ENCODE data around the gene ZNF689.

Gene ZNF689

DNA sequence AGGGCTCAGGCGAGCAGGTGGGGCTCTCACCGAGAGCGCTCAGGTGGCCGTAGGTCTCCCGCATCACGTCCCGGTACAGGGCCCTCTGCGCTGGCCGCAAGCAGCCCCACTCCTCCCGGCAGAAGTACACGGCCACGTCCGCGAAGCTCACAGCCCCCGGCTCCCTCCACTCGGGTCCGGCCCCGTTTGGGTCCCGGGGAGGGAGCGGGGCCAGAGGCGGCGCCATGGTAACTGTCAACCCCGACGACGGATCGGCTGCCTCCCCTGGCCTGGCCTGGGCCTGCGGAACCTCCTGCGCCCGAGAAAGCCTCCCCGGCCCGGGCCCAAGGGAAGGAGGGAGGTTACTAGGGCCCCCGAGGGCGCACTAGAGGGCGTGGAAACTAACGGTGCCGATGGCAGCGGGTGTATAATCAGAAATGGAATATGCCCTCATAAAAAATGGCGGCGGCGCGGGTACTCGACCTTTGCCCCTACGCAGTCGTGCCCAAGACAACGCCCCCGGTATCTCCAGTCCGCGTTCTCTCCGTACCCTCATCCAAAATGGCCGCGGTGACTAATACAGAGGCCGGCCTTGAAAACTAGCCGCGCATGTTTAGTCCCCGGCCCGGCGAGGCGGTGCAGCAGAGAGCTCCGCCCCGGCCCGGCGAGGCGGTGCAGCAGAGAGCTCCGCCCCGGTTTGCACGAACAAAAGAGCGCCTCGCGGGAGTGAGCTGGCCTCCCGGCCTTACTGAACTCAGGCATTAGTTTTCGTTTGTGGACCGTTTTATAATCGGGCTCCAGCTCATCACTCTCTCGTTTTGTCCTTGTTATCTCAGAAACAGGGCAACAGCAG lies 52.0 kb downstream of the ZNF689 start, which contains the start of gene ZNF764:
TSS of gene ZNF764 (minus strand) at position 418 of the 832 bp plus-strand sequence. CDS start at position 226, 192 bp downstream.
- DNase-seq (ENCODE audit: low read depth, low spot score), result peak; percentile 81
- peak within 1 kb of the TSS; percentile 98 for H3K4me3 ChIP-seq
- peaks cover 8% of the 10 kb centered on the region; the same call in 1 of the 2 replicates for H3K36me3 ChIP-seq (ENCODE audit: insufficient read depth, low read length)
- peak within 1 kb of the TSS; percentile 95 for H3K9ac ChIP-seq (ENCODE audit: insufficient read length)
- H3K9me3 ChIP-seq (ENCODE audit: low read depth, low read length), result no peaks in the 10 kb centered on the region
- peak within 1 kb of the TSS; percentile 82 for H3K27ac ChIP-seq
- TF ChIP-seq POLR2AphosphoS5 (IDR thresholded peaks at IDR 0.05; ENCODE audit: borderline replicate concordance, low read depth, low read length), result peak; percentile 77; the same call in 1 of the 2 replicates
- no peak for TF ChIP-seq EZH2 (IDR thresholded peaks at IDR 0.05)

DNA sequence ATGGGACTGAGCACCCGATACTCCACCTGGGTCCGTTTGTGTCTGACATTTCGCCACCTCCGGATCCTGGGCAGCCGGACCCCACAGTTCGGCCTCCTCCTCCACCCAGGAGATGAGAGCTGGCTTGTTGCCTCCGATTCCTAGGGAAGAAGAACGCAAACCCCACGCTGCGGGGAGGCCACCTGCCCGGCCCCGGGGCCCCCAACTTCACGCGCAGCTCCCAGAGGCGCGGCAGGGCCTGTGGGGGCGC lies 52.6 kb downstream of the ZNF689 start:
- Histone ChIP-seq H3K36me3 (ENCODE audit: insufficient read depth, low read length) (peaks cover 8% of the 10 kb centered on the region; the same call in 1 of the 2 replicates), H3K27ac (peak overlapping the region; percentile 82), H3K4me3 (peak overlapping the region; percentile 98), H3K9me3 (ENCODE audit: low read depth, low read length) (no peaks in the 10 kb centered on the region), H3K9ac (ENCODE audit: insufficient read length) (peak overlapping the region; percentile 95)
- TF ChIP-seq POLR2AphosphoS5 (IDR thresholded peaks at IDR 0.05; ENCODE audit: borderline replicate concordance, low read depth, low read length), result no peak
- TF ChIP-seq EZH2 (IDR thresholded peaks at IDR 0.05), result no peak
- TF ChIP-seq FOXP2 (optimal IDR thresholded peaks at IDR 0.05; ENCODE audit: control extremely low read depth, extremely low read length, insufficient read depth), result no peak
- no peak for DNase-seq (ENCODE audit: low read depth, low spot score)

DNA sequence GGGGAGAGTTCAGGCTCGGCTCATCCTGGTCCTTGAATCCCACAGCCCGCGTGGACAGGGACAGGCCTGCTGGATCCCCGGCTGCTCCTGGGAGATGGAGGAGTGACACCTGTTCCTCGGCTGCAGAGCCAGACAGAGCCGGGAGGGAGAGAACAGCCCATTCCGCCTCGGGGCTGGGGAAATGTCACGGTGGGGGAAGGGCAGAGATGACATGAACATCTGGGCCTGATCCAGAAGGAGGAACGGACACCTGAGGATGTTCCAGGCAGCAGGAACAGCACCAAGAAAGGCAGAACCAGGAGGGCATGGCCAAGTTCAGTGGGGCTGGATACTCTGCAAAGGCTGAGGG lies 54.1 kb downstream of the ZNF689 start:
- Histone ChIP-seq H3K36me3 (ENCODE audit: insufficient read depth, low read length) (peaks cover 8% of the 10 kb centered on the region; the same call in 1 of the 2 replicates), H3K4me3 (no peak overlapping the region), H3K9me3 (ENCODE audit: low read depth, low read length) (no peaks in the 10 kb centered on the region), H3K27ac (no peak overlapping the region), H3K9ac (ENCODE audit: insufficient read length) (no peak overlapping the region)
- no peak for DNase-seq (ENCODE audit: low read depth, low spot score)
- no peak for TF ChIP-seq FOXP2 (optimal IDR thresholded peaks at IDR 0.05; ENCODE audit: control extremely low read depth, extremely low read length, insufficient read depth)
- no peak for TF ChIP-seq POLR2AphosphoS5 (IDR thresholded peaks at IDR 0.05; ENCODE audit: borderline replicate concordance, low read depth, low read length)
- no peak for TF ChIP-seq EZH2 (IDR thresholded peaks at IDR 0.05)

DNA sequence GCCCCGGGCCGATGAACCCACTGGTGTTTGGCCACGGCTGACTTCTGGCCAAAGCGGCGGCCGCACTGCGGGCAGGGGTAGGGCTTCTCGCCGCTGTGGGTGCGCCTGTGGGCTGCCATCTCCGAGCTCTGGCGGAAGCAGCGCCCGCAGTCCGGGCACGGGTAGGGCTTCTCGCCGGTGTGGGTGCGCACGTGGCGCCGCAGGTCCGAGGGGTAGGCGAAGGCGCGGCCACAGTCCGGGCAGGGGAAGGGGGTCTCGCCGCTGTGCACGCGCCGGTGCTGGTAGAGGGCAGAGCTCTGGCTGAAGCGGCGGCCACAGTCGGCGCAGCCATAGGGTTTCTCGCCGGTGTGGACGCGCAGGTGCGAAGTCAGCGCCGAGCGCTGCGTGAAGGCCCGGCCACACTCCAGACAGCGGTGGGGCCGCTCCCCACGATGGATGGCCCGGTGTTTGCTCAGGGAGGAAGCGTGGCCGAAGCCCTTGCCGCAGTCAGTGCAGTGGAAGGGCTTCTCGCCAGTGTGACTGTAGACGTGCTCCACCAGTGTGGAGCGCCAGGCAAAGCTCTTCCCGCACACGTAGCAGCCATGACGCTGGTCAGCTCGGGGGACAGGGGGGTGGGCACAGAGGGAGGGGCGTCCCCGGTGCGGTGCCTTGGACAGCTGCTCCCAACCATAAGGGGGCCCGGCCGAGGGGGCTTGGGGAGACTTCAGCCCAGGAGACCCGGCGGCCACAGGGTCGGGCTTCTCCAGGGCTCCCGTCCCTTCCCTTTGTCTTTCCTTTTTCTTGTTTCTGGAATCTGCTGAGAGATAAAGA lies 54.7 kb downstream of the ZNF689 start:
- Histone ChIP-seq H3K9me3 (ENCODE audit: low read depth, low read length) (no peaks in the 10 kb centered on the region), H3K9ac (ENCODE audit: insufficient read length) (no peak overlapping the region), H3K27ac (no peak overlapping the region), H3K4me3 (no peak overlapping the region), H3K36me3 (ENCODE audit: insufficient read depth, low read length) (peaks cover 8% of the 10 kb centered on the region; the same call in 1 of the 2 replicates)
- no peak for TF ChIP-seq POLR2AphosphoS5 (IDR thresholded peaks at IDR 0.05; ENCODE audit: borderline replicate concordance, low read depth, low read length)
- TF ChIP-seq FOXP2 (optimal IDR thresholded peaks at IDR 0.05; ENCODE audit: control extremely low read depth, extremely low read length, insufficient read depth), result no peak
- TF ChIP-seq EZH2 (IDR thresholded peaks at IDR 0.05), result no peak
- DNase-seq (ENCODE audit: low read depth, low spot score), result no peak

DNA sequence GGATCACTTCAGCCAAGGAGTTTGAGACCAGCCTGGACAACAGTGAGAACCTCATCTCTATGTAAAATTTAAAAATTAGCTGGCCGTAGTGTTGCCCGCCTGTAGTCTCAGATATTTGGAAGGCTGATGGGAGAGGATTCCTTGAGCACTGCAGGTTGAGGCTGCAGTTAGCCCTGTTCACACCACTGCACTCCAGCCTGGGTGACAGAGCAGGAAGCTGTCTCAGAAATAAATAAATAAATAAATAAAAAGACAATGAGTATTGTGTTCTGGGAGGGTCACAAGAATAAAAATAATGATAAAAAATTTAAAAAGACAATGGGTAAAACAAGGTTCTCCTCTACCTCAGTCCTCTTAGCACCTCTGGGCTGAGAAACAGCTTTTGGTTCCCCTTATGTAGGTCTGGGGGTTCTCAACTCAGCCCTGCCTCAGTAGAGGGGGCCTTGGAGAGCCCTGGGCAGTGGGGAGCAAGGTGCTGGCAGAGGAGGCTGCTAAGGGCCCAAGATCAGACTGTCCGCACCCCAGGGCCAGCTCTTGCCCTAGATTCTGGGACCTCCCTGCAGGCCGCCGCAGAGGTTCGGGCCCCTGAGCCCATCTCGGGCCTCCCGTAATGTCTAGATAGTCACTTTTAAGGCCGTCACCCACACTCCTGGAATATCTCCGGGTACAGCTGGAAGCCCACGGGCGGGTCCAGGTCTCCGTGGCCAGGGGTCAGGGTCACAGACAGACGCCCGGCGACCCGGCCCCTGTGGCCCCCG lies 55.5 kb downstream of the ZNF689 start:
- TF ChIP-seq POLR2AphosphoS5 (IDR thresholded peaks at IDR 0.05; ENCODE audit: borderline replicate concordance, low read depth, low read length), result no peak
- no peak for TF ChIP-seq FOXP2 (optimal IDR thresholded peaks at IDR 0.05; ENCODE audit: control extremely low read depth, extremely low read length, insufficient read depth)
- TF ChIP-seq EZH2 (IDR thresholded peaks at IDR 0.05), result no peak
- no peak overlapping the region for H3K27ac ChIP-seq
- H3K9me3 ChIP-seq (ENCODE audit: low read depth, low read length), result no peaks in the 10 kb centered on the region
- H3K9ac ChIP-seq (ENCODE audit: insufficient read length), result no peak overlapping the region
- no peak overlapping the region for H3K4me3 ChIP-seq
- DNase-seq (ENCODE audit: low read depth, low spot score), result no peak
- peaks cover 8% of the 10 kb centered on the region; the same call in 1 of the 2 replicates for H3K36me3 ChIP-seq (ENCODE audit: insufficient read depth, low read length)

DNA sequence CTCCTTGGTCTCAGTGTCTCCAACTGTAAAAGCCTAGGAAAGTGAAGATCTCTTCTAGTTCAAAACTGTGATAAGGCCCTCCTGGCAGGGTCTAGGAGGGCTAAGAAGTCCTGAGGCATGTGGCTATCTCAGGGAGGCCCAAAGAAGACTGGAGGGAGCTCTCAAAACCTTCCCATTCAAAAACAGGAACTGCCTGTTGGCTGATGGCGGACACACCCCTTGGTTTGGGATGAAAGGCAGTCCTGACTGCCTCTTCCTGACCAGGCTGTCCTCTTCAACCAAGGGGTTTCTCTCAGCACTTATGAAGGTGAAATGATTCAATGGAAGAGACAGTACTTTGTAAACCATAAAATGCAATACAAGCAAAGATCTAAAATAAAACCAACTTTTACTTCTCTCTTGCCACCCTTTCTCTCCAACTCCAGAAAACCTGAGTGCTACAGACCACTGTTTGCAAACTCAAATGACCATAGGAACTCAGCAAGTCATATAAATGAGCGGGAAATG lies 56.7 kb downstream of the ZNF689 start:
- Histone ChIP-seq H3K27ac (no peak overlapping the region), H3K9ac (ENCODE audit: insufficient read length) (no peak overlapping the region), H3K9me3 (ENCODE audit: low read depth, low read length) (no peaks in the 10 kb centered on the region), H3K4me3 (no peak overlapping the region), H3K36me3 (ENCODE audit: insufficient read depth, low read length) (peaks cover 8% of the 10 kb centered on the region; the same call in 1 of the 2 replicates)
- TF ChIP-seq POLR2AphosphoS5 (IDR thresholded peaks at IDR 0.05; ENCODE audit: borderline replicate concordance, low read depth, low read length) (no peak), EZH2 (IDR thresholded peaks at IDR 0.05) (no peak), FOXP2 (optimal IDR thresholded peaks at IDR 0.05; ENCODE audit: control extremely low read depth, extremely low read length, insufficient read depth) (no peak)
- no peak for DNase-seq (ENCODE audit: low read depth, low spot score)

DNA sequence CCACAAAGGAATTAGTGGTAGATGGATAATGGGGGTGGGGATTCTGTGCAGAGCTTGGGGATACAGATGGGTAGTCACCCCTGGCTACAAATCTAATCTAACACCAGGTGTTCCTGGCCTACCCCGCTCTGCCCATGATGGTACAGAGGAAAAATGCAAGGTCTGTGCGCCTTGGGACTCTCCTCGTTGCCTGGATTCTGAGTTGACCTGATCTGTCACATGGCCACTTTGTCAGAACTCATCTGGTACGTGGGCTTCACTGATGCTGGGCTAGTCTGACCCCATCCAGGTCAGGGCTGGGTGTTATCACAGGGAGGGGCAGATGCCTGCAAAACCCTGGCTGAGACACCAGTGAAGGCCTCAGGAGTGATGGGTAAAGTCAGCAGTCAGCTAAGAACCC lies 57.2 kb downstream of the ZNF689 start:
- TF ChIP-seq EZH2 (IDR thresholded peaks at IDR 0.05), result no peak
- no peak for TF ChIP-seq FOXP2 (optimal IDR thresholded peaks at IDR 0.05; ENCODE audit: control extremely low read depth, extremely low read length, insufficient read depth)
- no peak for TF ChIP-seq POLR2AphosphoS5 (IDR thresholded peaks at IDR 0.05; ENCODE audit: borderline replicate concordance, low read depth, low read length)

More for the DNA sequence above, 57.2 kb downstream of the ZNF689 start:
- Histone ChIP-seq H3K4me3 (no peak overlapping the region), H3K9ac (ENCODE audit: insufficient read length) (no peak overlapping the region), H3K36me3 (ENCODE audit: insufficient read depth, low read length) (peaks cover 8% of the 10 kb centered on the region; the same call in 1 of the 2 replicates), H3K27ac (no peak overlapping the region), H3K9me3 (ENCODE audit: low read depth, low read length) (no peaks in the 10 kb centered on the region)
- no peak for DNase-seq (ENCODE audit: low read depth, low spot score)
